ENCODE data around the gene PLEKHG3. TPM values are rescaled to one million over a fixed set of nuclear protein-coding genes. Genes with fewer than 3 reads are reported as not detected.

PLEKHG3 gene
- total RNA-seq, 2 experiments from 2014 or later, result 5.5 to 6.6 TPM

DNA sequence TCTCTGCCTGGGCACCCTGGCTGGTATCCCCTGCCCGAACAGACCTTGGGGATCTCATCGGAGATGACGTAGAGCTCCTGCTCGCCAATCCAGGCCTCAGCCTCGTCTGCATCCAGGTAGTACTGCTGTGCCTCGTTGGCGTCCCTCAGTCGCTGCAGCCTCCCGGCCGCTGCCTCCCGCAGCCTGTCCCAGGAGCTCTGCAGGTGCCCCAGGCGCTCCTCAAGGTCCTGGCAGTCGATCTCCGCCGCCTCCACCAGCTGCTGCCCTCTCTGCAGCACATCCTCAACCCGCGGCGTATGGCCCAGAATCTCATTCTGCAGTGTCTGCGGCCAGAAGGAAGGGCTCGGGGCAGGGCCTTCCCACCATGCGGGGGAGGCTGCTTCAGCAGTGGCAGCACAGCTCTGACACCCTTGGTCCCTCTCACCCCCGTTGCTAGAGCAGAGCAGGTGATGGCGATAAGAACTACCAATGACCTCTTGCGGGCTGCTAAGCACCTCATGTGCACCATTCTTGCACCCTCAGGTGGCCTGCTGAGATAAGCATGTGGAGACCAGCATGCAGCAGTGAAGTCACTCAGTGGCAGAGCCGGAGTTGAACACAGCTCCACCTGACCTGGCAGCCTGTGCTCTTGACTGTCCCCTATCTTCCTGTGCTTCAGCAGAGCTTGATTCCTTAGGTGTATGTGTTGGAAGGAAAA lies 71.0 kb downstream of the PLEKHG3 start:
- Mint-ChIP-seq H3K4me1 (peaks cover 4% of the 10 kb centered on the region), H3K36me3 (no peaks in the 10 kb centered on the region), H3K27ac (no peak overlapping the region), H3K4me3 (no peak overlapping the region), H3K9me3 (no peaks in the 10 kb centered on the region), H3K27me3 (peaks cover 4% of the 10 kb centered on the region)
- no peak for ATAC-seq (ENCODE audit: low read depth)
- POLR2A ChIA-PET, result no interaction called here
- no peak for DNase-seq

DNA sequence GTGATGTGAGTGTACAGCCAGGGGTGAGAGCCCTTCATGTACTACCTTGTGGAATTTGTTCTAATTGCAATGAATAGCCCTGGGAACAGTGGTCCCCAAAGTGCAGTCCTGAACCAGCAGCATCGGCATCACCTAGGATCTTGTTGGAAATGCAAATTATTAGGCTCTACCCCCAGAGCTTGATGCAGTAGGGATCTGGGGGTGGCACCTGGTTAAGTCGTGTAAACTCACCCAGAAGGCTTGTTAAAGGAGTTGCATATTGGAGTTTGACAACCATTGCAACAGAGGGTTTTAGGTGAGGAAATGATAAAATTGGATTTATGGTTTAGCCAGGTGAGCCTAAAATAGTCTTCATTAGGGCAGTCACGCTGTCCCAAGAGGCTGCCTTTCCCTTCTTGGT lies 73.2 kb downstream of the PLEKHG3 start:
- Mint-ChIP-seq H3K36me3 (no peaks in the 10 kb centered on the region), H3K4me3 (no peak overlapping the region), H3K27ac (no peak overlapping the region), H3K9me3 (no peaks in the 10 kb centered on the region), H3K27me3 (peaks cover 4% of the 10 kb centered on the region), H3K4me1 (no peaks in the 10 kb centered on the region)
- ATAC-seq (ENCODE audit: low read depth) (no peak), DNase-seq (no peak)
- POLR2A ChIA-PET, result no interaction called here

DNA sequence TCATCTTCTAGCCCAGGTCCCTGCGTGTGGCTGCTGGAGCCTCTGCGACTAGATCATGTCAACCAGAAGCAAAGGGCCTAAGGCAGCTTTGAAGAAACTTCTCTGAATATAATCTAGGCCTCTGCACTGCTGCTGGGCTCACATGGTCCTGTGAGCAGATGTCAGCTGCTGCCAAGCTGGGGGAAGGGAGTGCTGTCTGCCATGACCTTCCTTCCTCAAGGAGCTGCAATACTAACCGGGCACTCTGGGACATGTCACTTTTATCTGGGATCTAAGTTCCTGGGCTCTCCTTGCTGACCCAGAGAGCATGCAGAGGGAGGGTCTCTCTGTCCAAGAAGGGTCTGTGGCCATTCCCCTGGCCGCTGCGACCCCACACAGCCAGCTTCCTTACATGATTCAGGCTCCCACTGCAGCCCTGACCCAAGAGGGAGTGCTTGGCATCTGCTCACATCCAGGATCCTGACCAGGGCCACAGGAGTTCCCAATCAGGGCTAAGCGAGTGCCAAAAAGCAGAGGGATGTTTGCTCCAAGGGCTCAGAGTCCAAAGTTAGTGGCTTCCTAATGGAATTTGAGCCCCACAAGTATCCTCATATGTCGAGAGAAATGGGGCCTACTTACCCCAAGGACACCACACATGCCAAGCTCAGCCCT lies 74.0 kb downstream of the PLEKHG3 start:
- Mint-ChIP-seq H3K9me3 (no peaks in the 10 kb centered on the region), H3K27me3 (peaks cover 4% of the 10 kb centered on the region), H3K4me1 (no peaks in the 10 kb centered on the region), H3K36me3 (no peaks in the 10 kb centered on the region), H3K27ac (no peak overlapping the region), H3K4me3 (no peak overlapping the region)
- no peak for DNase-seq
- ATAC-seq (ENCODE audit: low read depth), result no peak
- POLR2A ChIA-PET, result no interaction called here

DNA sequence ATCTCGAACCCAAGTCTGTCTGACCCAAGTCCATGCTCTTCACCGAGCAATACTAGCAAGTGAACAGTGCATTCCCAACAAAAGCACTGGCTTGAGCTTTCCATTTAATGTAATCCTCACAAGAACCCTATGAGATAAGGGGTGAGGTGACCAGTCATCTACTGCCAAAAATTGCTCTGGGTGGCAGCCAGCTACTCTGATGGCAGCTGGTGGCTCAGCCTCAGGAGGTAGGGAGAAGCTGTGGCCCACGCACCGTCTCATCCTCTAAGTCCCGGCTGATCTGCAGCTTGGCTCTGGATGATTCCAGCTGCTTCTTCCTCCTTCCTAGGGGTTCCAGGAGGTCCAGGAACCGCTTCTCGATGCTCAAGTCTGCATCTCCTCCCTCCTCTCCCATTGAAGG lies 75.2 kb downstream of the PLEKHG3 start:
- POLR2A ChIA-PET, result interaction anchor here (0.6 kb wide), 1 partner anchor 196 kb away, joined by 4 read pairs; no protein-coding TSS in a partner anchor
- H3K27me3 Mint-ChIP-seq, result peaks cover 4% of the 10 kb centered on the region
- no peak overlapping the region for H3K4me3 Mint-ChIP-seq
- no peak for DNase-seq
- no peaks in the 10 kb centered on the region for H3K9me3 Mint-ChIP-seq
- ATAC-seq (ENCODE audit: low read depth), result no peak
- H3K4me1 Mint-ChIP-seq, result no peaks in the 10 kb centered on the region
- H3K27ac Mint-ChIP-seq, result no peak overlapping the region
- H3K36me3 Mint-ChIP-seq, result no peaks in the 10 kb centered on the region

DNA sequence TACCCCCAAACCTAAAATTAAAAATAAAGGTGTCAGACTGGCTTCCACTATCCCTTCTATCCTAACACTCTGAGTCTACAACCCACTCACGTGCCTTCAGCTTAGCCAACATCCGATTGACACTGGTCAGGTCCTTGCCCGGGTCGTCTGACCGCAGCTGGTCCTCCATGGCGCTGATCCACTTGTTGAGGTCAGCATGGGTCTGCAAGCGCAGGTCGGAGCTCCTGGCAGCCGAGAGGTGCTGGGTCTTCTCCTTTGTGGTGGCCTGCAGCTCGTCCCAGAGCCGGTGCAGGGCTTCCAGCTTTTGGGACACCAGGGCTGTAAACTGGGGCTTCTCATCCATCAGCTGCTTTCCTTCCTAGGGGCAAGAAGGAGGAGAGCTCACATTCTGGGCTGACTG lies 78.0 kb downstream of the PLEKHG3 start:
- H3K4me1 Mint-ChIP-seq, result no peaks in the 10 kb centered on the region
- H3K9me3 Mint-ChIP-seq, result no peaks in the 10 kb centered on the region
- POLR2A ChIA-PET, result no interaction called here
- no peak overlapping the region for H3K4me3 Mint-ChIP-seq
- no peak for ATAC-seq (ENCODE audit: low read depth)
- no peak for DNase-seq
- no peaks in the 10 kb centered on the region for H3K36me3 Mint-ChIP-seq
- H3K27me3 Mint-ChIP-seq, result peaks cover 4% of the 10 kb centered on the region
- no peak overlapping the region for H3K27ac Mint-ChIP-seq

DNA sequence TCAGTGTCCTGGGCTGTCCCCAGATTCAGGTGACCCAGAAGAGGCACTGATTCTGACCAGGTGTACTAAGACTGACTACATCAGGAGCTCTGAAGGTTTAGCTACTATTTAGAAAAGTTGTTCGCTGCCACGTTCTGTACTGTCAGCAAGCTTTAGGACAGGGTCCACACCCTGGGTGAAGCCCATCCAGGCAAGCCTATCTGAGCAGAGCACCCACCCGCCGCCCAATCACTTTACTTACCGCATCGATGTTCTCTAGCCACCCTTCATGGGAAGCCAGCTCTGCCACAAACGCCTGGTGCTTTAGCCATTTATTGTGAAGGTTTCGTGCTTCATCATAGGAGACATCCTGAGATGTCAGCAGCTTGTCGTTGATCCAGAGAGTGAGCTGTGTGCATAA lies 79.8 kb downstream of the PLEKHG3 start:
- Mint-ChIP-seq H3K4me3 (no peak overlapping the region), H3K4me1 (no peaks in the 10 kb centered on the region), H3K27ac (no peak overlapping the region), H3K9me3 (no peaks in the 10 kb centered on the region), H3K27me3 (peaks cover 4% of the 10 kb centered on the region), H3K36me3 (no peaks in the 10 kb centered on the region)
- POLR2A ChIA-PET, result no interaction called here
- ATAC-seq (ENCODE audit: low read depth) (no peak), DNase-seq (no peak)

DNA sequence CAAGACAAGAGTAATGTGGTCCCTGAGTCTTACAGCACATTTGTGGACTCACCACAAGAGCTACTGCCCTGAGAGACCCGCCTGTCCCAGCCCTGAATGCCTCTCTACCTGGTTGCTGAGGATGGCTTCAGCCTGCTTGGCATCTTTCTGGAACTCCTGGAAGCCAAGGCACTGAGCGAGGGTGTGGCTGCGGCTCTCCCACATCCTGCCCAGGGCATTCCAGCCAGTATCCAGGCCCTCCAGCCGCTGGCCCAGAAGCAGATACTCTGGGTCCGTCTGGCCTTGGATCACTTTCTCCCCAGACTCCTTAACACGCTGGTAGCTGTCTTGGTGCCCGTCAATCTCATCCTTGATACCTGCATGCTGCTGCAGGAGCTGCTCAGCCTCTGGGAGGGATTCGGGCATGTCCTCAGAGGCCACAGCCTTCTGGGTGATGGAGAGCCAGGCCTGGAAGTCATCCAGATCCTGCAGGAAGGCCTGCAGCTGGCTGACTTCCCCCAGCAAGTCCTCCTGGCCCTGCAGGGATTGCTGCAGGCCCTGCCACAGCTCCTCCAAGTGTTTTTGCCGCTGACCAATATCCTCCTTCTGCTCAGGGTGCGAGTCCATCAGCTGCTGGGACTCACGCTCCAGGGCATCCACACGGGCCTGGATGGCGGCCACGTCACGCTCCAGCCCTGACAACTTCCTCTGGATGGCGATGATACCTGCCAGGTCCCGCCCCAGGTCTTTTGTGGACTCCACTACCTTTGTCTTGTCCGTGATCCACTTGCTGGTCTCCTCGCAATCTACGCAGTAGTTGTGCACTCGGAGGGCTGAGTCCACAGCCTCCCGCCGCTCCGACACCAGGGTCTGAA lies 82.3 kb downstream of the PLEKHG3 start:
- H3K4me1 Mint-ChIP-seq, result no peaks in the 10 kb centered on the region
- no peak for ATAC-seq (ENCODE audit: low read depth)
- H3K9me3 Mint-ChIP-seq, result no peaks in the 10 kb centered on the region
- POLR2A ChIA-PET, result no interaction called here
- no peak for DNase-seq
- H3K27me3 Mint-ChIP-seq, result no peaks in the 10 kb centered on the region
- no peaks in the 10 kb centered on the region for H3K36me3 Mint-ChIP-seq
- H3K27ac Mint-ChIP-seq, result no peak overlapping the region
- H3K4me3 Mint-ChIP-seq, result no peak overlapping the region

DNA sequence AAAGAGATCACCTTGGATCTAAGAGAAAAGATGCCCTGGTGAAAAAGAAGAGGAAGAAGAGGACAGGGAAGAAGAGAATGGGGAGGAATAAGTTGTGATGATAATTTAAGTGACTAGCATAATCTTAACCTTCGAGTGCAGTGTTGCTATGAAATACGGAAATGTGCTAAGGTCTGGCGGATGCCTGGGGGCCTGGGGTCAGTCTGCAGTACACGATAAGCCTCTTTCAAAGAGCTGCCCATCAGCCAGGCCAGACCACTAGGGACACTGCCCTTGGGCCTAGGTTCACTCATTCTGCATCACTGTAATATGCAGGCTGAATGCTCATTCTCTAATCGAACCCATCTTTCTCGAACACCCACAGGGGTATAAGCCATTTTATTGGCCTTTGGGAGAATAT lies 83.4 kb downstream of the PLEKHG3 start:
- DNase-seq, result no peak
- Mint-ChIP-seq H3K27me3 (no peaks in the 10 kb centered on the region), H3K4me3 (no peak overlapping the region), H3K4me1 (no peaks in the 10 kb centered on the region), H3K9me3 (no peaks in the 10 kb centered on the region), H3K36me3 (no peaks in the 10 kb centered on the region), H3K27ac (no peak overlapping the region)
- POLR2A ChIA-PET, result no interaction called here
- no peak for ATAC-seq (ENCODE audit: low read depth)

DNA sequence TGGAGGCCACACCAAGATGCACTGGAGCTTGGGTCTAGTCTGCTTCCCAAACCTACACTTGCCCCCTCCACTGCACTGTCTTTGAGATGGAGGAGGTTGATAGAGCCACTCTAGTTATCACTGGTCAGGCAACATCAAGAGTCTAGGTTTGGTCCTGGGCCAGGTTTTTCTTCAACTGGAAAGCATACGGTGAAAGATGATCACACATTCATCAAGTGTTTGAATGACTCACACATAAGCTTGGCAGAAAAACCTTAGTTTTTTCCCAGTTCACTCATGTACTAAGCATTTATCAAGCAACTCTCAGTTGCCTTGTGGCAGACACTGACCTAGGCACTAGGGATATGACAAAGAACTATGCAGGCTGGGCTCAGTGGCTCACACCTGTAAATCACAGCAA lies 84.5 kb downstream of the PLEKHG3 start:
- no peaks in the 10 kb centered on the region for H3K27me3 Mint-ChIP-seq
- ATAC-seq (ENCODE audit: low read depth), result no peak
- H3K36me3 Mint-ChIP-seq, result no peaks in the 10 kb centered on the region
- POLR2A ChIA-PET, result no interaction called here
- no peak overlapping the region for H3K4me3 Mint-ChIP-seq
- no peak overlapping the region for H3K27ac Mint-ChIP-seq
- DNase-seq, result no peak
- H3K4me1 Mint-ChIP-seq, result no peaks in the 10 kb centered on the region
- no peaks in the 10 kb centered on the region for H3K9me3 Mint-ChIP-seq

DNA sequence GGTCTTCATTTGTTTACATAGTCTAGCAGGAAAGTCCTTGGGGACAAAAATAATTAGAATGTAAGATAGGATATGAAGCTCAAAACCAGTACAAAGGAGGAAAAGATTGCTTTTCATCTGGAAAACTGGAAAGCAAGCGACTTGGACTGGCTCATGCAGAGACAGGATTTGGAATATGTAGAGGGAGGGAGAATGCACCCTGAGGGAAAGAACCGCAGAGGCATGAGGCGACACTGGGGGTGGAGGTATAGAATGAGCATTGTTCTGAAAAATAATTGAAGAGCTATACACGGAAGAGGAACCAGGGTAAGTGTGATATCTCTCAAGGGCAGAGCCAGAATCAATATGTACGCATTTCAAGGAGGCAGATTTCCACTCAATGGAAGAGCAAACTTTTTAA lies 85.5 kb downstream of the PLEKHG3 start:
- no peaks in the 10 kb centered on the region for H3K4me1 Mint-ChIP-seq
- no peaks in the 10 kb centered on the region for H3K9me3 Mint-ChIP-seq
- no peaks in the 10 kb centered on the region for H3K27me3 Mint-ChIP-seq
- H3K27ac Mint-ChIP-seq, result no peak overlapping the region
- no peak overlapping the region for H3K4me3 Mint-ChIP-seq
- ATAC-seq (ENCODE audit: low read depth) (no peak), DNase-seq (no peak)
- POLR2A ChIA-PET, result no interaction called here
- H3K36me3 Mint-ChIP-seq, result no peaks in the 10 kb centered on the region

DNA sequence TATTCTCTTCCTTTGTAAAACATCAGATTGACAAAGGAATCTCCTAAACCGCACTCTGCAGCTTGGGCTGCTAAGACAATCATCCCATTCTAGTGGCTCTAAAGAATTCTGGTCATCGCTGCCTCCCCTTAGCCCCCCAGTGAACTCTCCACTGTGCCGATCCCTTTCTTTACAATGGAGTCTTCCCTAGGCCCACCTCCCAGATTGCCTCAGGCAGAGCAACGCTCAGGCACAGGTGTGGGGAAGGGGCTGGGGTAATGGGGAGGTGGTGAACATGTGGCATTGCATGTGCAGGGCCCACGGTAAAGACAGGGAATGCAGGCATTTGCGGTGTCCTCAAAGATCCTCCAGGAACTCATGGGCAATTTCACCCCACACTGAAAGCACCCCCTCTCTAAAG lies 86.3 kb downstream of the PLEKHG3 start:
- ATAC-seq (ENCODE audit: low read depth), result no peak
- H3K9me3 Mint-ChIP-seq, result no peaks in the 10 kb centered on the region
- no peaks in the 10 kb centered on the region for H3K4me1 Mint-ChIP-seq
- no peak overlapping the region for H3K27ac Mint-ChIP-seq
- no peaks in the 10 kb centered on the region for H3K27me3 Mint-ChIP-seq
- POLR2A ChIA-PET, result no interaction called here
- no peaks in the 10 kb centered on the region for H3K36me3 Mint-ChIP-seq
- DNase-seq, result no peak
- H3K4me3 Mint-ChIP-seq, result no peak overlapping the region

DNA sequence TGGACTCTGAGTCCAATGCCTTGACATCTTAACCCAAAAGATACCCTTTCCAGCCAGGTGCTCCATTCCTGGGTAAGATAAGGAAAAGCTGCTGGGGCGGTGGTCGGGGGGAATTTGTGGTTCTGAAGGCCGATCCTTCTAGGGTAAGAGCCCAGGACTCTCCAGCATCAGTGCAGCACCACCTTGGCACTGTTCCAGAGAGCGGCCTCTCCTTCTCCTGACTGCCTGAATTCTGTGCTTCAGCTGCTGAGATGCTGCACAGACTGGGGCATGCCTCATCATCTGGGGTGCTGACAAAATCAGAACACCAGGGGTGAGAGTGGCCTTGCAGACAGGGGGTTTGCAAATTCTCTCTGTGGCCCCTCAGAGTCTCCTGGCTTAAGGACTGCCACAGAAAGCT lies 88.0 kb downstream of the PLEKHG3 start:
- no peaks in the 10 kb centered on the region for H3K27me3 Mint-ChIP-seq
- DNase-seq (no peak), ATAC-seq (ENCODE audit: low read depth) (no peak)
- H3K4me1 Mint-ChIP-seq, result no peaks in the 10 kb centered on the region
- H3K27ac Mint-ChIP-seq, result no peak overlapping the region
- POLR2A ChIA-PET, result no interaction called here
- no peak overlapping the region for H3K4me3 Mint-ChIP-seq
- H3K9me3 Mint-ChIP-seq, result no peaks in the 10 kb centered on the region
- no peaks in the 10 kb centered on the region for H3K36me3 Mint-ChIP-seq

DNA sequence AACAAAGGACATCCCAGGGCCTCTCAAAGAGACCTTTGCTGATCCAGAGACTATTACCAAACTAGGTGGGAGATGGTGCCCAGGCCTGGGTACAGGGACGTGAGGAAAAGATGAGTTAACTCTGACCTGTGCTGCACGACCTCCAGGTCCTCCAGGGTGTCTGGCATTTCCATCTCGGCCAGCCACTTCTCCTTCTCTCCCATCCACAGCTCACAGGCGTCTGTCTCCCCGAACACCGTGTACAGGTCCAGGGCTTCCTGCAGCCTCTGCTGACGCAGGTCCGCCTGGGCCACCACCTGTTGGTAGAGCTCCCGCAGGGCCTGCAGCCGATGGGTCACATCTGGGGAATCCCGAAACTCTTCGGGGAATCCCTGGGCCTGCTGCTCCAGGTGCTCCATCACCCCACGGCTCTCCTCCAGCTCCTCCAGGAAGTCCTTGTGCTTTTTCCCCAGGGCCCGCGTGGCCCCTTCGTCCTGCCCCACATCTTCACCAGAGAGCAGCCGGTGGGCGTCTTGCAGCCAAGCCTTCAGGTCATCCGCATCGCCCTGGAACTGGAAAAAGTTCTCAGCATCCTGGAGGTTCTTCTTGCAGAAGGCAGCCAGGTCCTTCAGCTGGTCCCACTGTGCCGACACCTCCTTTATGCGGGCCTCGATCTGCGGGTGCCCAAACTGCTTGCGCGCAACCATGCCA lies 88.8 kb downstream of the PLEKHG3 start:
- no peak overlapping the region for H3K4me3 Mint-ChIP-seq
- no peaks in the 10 kb centered on the region for H3K27me3 Mint-ChIP-seq
- ATAC-seq (ENCODE audit: low read depth) (no peak), DNase-seq (no peak)
- POLR2A ChIA-PET, result interaction anchor here (0.5 kb wide), 1 partner anchor 365 kb away, joined by 3 read pairs; no protein-coding TSS in a partner anchor
- no peaks in the 10 kb centered on the region for H3K36me3 Mint-ChIP-seq
- H3K4me1 Mint-ChIP-seq, result no peaks in the 10 kb centered on the region
- no peak overlapping the region for H3K27ac Mint-ChIP-seq
- no peaks in the 10 kb centered on the region for H3K9me3 Mint-ChIP-seq
